ENCODE data around the gene CDC42BPA.

Gene CDC42BPA

DNA sequence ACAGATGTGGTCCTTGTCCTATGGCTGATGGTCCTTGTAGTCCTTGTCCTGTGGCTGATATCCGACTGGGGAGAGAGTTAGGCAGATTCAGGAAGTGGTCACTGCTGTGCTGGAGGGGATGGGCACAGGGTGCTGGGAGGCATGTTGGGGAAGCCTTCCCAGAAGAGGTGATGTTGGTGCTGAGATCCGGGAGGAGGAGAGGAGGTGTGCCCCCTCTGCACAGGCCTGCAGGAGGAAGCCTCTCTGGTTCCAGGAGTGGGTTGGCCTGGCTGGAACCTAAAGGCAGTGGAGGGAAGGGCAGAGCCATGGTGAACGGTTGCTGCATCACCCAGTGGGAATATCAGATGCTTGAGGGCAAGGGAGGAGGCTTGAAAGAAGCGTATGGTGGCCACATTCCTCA, 363.5 kb downstream of the CDC42BPA start:
- DNase-seq = no peak

DNA sequence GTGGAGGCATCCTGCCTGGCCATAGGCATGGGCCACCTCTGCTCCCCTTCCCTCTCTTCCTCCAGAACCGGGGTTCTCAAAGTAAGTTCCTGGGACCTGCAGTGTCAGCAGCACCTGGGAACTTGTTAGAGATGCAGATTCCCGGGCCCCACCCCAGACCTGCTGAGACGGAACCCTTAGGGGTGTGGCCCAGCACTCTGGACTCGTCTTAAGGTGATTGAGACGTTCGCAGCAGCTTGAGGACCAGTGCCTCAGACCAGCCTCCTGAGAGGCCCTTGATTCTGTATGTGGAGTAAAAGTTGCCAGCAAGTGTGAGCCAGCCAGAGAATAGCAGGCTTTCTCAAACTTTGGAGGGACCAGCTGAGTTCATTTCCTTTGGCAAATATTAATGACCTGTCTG, 364.0 kb downstream of the CDC42BPA start:
- DNase-seq = no peak

DNA sequence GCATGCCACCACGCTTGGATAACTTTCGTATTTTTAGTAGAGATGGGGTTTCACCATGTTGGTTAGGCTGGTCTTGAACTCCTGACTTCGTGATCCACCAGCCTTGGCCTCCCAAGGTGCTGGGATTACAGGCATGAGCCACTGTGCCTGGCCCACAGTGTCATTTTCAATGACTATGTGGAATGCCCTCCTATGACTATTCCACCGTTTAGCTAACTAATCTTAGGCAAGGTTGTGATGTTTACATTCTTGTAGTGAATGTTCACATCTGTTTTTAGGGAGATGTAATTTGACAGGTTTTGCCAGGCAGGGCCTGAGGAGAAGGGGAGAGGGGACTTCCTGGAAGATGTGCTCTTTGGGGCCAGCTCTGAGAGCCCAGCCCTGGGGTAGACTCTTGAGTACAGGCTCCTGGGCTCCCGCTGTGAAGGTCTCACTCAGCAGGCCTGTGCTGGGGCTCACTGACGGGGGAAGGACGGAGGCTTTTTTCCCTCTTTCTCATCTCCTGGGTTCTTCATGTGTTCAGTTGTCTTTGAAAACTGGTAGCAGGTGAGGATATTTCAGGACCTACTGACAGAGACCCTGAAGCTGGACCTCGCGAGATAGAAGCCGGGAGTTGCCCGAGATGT, 365.0 kb downstream of the CDC42BPA start:
- no peak for DNase-seq

DNA sequence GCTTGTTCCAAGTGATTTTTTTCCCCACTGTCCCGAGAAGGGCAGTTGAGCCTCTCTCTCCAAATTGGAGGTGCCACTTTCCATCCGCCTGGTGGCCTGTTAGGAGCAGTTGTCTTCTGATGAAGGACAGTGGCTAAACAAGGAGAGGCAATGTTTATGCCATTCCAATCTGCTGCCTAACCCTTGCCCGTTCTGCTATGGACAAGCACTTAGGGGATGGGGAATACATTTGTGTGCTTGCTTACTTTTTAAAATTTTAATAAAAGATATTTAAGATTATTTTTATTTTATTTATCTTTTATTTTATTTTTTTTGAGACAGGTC, 366.2 kb downstream of the CDC42BPA start:
- no peak for DNase-seq

DNA sequence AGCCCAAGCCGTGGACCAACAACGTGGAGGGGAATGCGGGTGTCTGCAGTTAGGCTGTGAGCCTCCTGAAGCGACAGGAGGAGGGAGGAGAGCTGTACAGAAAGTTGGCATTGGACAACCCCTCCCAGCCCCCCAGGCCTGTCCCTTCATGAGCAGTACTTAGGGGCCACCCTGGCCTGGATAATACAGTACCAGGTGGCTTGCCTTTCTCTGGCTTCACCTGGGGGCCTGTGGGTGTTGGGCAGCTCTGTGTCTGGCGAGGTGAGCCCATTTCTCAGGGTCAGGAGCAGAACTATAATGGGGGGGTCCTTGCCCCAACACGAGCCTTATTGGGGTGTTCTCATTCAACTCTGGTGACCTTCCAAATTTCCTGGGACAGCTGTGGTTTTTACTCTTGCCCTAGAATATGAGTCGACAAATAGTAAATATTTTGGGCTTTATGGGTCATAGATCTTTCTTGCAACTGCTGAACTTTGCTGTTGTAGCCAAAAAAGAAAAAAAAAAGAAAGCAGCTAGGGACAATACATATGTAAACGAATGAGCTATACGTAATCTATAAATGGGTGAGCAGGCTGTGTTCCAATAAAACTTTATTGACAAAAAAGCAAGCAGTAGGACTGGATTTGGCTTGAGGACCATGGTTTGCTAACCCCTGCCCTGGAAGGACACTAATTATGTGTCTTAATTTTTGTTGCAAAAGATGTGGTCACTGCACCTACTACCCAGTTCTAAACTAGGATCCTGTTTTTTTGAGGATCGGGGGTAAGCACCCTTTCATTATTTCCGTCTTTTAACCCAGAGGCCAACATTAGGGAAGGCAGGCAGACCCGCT, 366.8 kb downstream of the CDC42BPA start:
- no peak for DNase-seq

DNA sequence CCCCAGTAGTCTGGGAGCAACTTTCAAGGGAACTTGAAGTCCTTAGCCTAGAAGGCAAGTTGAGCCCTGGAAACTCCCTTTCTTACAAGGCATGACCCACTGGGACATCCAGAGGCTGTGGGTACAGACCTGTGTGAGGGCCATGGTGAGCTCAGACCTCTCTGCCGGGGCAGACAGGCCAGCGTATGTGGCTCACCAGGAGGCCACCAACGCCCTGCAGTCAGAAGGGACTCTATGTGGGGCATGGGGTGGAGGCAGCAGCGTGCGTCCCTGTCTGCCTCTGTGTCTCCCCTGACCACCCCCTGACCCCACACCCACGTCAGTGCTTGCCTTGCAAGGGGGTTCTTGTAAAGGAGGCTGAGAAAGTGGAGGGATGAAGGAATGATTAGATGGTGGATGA, 367.4 kb downstream of the CDC42BPA start:
- DNase-seq = no peak

DNA sequence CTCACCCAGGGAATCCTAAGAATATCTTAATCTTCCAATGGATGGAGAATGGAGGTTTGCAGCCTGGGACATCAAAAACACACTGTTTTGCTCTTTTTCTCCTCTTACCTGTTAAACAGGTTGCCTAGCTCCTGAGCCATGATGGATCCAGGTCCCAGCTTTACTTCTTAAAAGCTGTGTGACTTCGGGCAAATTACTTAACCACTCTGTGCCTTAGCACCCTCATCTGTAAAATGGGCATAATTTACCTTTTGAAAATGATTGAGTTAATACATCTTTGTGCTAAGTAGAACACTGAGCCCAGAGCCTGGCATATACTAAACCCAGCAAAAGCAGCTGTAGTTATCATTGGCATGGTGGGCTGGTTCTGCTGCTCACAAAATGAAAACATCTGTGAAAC, 368.0 kb downstream of the CDC42BPA start:
- no peak for DNase-seq

DNA sequence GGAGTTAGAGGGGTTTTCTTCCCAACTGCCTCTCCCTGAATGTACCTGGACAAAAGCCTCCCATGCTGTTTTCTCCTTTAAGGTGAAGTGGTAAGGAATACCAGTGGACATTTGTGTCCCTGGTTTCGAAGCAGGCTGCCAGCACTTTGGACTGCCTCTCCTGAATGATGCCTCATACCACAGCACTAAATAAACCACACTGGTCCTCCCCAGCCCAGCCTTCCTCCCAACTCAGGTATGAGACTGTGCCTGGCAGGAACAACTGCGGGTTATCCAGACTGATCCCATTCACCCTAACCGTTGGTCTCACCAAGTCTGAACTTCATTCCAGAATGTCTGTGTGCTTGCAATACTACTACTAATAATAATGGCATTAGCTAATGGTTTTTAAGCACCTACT, 368.9 kb downstream of the CDC42BPA start:
- no peak for DNase-seq

DNA sequence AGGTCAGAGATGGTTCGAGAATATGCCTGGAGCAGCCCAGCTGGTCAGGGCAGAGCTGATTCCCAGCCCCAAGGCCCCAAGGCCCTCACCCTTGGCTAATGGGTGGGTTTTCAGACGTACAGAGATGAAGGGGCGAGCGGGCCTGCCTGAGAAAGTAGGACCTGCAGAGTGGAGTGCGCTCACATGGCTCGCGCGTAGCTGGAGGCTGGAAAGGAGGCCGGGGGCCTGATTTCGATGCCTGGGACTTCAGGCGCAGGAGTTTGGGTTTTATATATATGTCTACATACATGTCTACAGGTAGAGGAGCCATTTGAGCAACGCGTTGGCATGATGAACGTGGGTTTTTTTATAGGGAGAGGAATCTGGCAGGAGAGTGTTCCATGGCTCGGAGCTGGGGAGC, 369.3 kb downstream of the CDC42BPA start:
- no peak for DNase-seq

DNA sequence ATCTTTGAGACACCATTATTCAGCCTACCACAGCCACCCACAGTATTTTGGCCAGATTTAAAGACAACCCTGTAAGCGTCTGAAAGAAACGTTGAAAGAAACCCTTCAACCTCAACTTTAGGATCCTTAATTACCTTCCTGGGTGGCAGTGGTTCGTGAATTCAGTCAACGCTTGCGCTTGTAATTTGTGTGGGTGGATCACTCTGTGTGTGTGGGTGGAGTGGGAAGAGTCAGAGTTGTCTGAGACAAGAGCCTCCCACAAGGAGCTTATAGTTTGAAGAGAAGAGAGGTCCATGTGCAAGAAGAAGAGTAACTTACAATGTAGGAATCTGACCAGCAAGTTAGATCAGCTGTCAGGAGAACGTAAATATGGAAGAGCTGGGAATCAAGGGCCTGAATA, 369.8 kb downstream of the CDC42BPA start:
- no peak for DNase-seq

DNA sequence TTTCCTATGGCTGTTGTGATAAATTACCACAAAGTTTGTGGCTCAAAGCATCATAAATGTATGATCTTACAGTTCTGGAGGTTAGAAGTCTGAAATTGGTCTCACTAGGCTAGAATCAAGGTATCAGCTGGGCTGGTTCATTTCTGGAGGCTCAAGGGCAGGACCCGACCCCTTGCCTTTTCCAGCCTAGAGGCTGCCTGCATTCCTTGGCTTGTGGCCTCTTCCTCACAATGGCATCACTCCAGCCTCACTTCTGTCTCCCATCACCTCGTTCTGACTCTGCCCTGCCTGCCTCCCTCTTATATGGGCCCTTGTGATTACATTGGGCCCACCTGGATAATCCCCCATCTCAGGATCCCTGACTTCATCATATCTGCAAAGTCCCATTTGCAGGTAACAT, 370.2 kb downstream of the CDC42BPA start:
- DNase-seq = no peak

DNA sequence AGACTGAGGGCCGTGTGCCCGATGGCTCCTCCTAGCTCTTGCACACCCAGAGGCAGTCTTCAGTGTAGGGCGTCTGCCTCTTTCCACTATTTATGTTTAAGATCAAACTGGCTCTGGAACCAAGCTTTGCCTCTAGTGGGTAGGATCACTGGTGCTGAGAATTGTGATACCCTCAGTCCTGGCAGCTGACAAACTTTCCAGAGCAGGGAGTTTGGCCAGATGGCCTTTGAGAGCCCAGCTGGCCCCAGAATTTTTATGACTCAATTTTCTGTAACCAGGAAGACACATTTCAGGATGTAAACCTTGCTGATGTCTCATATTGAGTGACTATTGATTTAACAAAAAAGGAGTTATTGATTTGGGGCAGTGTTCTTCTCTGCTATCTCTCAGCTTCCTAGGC, 371.5 kb downstream of the CDC42BPA start:
- no peak for DNase-seq

DNA sequence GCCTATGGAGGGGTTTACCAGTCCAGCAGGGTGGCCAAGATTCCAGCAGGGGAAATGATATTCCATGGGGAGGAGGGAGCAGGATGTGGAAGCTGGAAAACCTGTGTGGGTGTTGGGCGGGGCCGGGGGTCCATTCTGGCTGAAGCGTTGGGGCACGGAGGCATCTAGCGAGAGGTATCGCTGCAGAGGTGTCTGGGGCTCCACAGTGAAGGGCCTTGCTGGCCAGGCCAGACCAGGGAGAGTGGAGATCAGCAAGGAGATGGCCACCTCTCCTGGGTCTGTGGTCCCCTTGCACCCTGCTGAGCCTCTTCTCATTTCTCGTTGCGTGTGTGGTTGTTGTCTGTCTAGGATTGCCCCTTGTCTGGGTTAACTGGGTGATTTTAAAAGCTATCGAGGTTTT, 372.0 kb downstream of the CDC42BPA start:
- no peak for DNase-seq

DNA sequence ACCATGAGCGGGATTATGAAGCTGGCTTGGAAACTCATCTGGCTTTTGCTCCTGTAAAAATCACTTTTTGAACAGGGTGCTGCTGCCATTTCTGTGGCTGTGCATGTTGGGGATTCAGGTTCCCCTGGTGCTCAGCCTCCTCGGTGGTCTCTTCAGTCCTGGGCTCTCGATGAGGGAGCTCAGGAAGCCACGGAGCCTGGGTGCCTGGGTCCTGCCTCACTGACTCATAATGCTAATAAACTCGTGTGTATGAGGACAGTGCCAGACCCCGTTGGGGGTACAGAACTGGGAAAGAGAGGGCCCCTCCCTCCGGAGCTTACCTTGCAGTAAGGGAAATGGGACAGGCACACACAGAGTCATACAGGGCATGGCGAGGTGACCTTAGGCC, 372.4 kb downstream of the CDC42BPA start:
- no peak for DNase-seq

DNA sequence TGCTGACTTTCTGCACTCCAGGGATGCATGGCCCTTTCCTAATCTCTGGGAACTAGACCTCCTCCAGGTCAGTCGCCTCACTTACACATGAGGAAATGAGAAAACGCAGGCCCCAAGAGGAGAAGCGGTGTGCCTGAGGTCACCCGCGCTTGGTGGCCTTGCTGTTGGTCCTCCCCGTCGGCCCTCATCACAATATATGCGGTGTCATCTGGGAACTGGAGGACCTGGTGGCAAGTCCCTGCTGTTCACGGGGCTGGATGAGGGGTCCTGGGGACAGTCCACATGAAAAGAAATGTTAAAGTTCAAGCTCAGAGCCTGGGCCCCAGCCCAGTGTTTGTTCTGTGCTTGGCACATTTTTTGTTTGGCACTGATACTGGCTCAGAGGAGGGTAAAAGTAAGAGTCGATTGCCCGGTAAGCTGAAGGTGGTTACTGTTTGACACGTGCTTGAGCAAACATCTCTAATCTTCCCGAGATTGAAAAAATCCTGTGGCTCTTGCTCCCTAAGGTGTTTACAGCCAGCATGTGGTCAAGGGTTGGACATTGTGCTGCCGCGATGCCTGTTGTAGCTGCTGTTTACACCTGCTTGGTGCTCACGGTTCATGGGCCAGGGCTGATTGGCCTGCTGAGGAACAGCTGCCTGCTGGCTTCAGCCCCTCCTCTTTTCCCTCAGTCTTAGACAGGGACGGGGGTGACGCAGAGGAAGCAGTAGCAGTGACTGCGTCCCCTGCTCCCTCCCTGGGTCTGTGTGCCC, 373.0 kb downstream of the CDC42BPA start:
- DNase-seq = peak; percentile 44

DNA sequence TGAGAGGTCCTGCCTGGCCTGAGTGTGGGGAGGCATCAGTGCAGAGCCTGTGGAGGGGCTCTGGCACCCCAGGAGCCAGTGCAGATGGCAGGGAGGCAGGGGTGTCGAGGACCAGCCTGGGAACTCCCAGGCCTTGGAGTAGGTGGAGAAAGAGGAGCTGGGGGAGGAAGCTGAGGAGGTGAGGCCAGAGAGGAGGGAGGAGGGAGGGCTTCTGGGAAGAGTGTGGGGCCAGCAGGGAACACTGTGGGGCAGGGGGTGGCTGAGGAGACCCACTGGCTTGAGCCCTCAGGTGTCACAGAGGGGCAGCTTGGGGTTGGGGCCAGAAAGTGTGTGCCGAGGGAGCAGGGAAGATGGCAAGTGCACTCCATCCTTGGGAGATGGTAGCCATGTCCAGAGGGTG, 374.4 kb downstream of the CDC42BPA start:
- DNase-seq = no peak

DNA sequence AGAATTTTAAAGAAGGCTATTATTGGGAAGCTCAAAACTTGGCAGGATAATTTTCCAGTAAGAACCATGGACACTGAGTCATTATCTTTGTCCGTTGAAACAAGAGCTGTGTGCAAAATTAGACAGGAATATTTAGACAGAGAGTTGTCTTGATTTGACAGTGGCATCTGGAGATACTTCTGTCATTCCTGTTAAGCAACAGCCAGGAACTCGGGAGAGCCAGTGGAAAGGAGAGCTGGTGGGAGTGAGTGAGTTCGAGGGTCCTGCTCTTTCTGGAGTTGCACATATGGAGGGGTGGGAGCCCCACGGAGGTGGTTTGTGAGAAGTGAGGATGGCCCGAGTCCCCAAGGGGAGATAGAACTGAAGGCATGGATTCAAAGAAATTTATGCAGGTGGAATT, 375.1 kb downstream of the CDC42BPA start:
- DNase-seq = no peak

DNA sequence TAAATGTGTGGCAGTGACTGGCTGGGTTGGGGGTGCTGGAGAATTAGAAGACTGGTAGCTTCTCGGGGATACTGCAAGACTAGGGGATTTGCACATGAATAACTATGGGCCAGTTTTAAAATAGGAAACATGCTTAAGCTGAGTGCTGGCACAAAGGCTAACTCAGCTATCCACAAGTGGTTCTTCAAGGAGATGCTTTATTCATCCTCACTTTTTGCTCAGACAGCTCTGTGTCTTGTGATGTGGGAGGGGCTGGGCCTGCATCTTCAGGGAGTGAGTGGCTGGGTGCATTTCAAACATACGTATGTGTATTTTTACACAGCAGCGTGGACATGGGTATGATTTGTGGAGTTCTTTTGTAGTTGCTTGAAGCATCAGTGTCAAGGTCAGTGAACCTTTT, 375.9 kb downstream of the CDC42BPA start:
- DNase-seq = no peak

DNA sequence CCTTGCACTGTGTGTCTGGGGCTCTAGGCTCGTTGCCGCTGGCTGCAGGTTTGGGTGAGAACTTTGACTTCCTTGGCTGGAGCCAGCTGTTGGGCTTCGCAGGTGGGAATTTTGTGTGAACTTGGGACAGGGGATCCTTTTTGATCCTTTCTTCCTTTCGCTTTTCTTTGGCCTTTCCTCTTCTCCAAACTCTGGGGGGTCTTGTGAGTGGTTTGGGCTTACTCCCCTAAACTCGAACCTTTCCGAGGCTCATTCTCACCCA, 377.6 kb downstream of the CDC42BPA start:
- no peak for DNase-seq

DNA sequence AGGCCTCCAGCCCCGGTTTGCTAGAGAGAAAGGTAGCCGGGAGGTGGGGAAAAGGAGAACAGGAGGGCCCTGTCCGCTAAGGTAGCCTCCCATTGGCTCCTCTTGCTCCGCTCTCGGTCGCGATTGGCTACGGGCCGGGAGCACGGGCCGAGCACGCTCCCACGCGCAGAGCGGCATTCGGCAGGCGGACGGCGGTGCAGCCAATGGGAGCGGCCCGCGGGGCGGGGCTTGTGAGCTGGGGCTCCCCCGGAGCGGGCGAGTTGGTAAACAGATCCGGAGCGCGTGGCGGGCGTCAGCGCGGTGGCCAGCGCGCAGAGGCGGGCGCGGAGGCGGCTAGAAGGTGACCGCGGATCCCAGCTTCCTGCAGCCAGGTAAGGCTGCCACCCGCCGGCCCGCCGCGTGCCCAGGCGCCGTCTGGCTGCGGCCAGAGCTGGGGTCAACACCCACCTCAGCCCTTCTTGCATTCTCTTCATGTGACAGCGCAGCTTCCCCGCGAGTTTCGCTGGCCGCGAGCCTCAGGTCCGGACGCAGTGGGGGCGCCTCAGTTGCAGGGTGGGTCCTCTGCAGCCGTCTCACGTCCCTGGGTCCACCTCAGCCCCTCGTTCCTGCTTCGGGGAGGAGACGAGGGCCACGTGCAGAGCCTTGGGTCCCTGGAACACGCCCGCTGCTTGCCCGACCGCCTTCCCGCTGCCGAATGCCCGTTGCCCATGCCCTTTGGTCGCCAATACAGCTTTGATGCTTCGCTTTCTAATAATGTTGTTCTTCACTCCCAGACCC, 378.1 kb downstream of the CDC42BPA start, which contains the start of gene COQ8A:
COQ8A (plus strand) TSS at position 266 of the 777 bp plus-strand sequence. CDS start 21,092 bp downstream, outside the sequence.
- DNase-seq = peak; percentile 87
